GM21360 (cell line): ENCODE data around the gene POLR2M.

Source experiments
- ATAC-seq: cut with Tn5 transposase; IDR thresholded peaks from one replicate; pipeline ENCODE4 v1.9.1; 2021; ENCODE audit warnings: mild to moderate bottlenecking, moderate library complexity; ENCODE audit not compliant: unreplicated experiment

Gene POLR2M

DNA sequence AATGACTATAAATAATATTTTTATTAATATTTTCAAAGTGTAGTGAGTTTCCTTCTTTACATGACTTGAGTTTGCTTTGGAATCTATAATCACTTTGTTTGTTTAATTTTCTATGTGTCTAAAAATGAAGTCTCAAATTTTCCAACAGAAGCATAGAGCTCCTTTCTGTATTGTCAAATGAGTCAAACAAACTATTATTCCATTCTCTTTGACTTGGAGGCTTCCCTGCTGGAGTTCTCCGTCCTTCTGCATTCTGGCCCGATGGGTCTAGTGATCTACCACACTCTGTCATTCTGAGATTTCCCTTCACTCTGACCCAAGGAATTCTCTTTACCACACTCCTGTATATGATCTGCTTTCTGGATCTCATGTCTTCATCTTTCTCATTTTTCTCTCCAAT, 30.1 kb downstream of the POLR2M start:
- ATAC-seq: no peak

GRCh38 chr15:57738734-57739237, 32.3 kb downstream of the POLR2M start:
- ATAC-seq: no peak

- no peak for ATAC-seq
These were observed 33.5 kb downstream of the POLR2M start for GRCh38 chr15:57740048-57740447.

DNA sequence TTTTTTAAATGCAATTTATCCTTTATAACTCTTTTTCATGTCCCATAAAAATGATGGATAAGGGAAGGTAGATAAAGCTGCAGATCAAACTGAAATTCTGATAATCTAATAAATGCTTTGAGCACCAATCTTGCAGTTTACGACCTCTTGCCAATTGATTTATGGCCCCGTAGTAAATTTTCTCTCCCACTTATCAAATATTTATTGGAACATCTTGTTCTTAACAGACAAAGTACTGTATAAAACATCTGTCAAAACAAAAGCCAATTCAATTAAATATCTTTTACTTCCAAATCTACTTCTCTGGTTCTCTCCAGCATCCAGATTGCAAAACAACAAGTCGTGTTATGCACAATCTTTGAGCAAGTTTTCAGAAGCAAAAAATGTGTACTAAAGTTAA, 34.6 kb downstream of the POLR2M start:
- no peak for ATAC-seq

GRCh38 chr15:57743424-57743823, 36.9 kb downstream of the POLR2M start:
- no peak for ATAC-seq

DNA sequence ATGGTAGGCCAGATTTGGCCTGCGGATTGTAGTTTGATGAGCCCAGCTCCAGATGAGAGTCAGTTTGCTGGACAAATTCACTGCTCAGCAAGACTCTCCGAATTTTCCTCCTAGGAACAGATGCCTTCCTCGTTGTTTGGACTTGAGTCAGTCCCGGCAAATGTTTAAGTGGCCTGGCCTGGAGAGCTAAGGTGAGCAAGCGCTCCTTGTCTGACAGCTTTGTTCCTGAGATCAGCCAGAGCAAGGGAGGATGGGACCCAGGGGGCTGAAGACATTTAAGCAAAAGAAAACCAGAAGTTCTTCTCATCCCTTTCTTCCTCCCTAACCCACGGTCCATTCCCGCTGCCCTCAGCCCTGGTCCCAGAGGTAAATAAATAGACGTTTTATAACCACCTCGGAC, 40.3 kb downstream of the POLR2M start:
- ATAC-seq: no peak

- ATAC-seq: no peak
These were observed 40.8 kb downstream of the POLR2M start for GRCh38 chr15:57747206-57747896.

- ATAC-seq: no peak
These were observed 44.8 kb downstream of the POLR2M start for GRCh38 chr15:57751177-57751800.

GRCh38 chr15:57752436-57752835, 45.9 kb downstream of the POLR2M start:
- ATAC-seq: no peak

- no peak for ATAC-seq
These were observed 46.3 kb downstream of the POLR2M start for GRCh38 chr15:57752840-57753239.

DNA sequence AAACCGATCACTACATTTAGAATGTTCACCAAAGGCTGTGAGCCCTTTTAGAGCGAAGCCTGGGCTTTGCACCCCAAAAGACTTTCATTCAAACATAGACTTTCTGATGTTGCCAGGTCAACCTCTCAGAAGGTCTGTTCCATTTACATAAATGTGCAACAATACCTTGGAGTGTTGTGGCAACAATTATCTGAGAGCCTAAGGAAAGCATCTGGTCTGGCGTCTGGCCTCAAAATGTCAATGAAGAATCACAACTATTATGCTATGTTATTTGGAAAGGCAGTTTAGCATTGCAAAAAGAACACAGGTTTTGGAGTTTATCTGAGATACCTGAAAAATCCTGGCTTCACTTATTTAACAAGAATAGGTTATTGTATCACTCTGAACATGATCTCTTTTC, 50.0 kb downstream of the POLR2M start:
- no peak for ATAC-seq

GRCh38 chr15:57758560-57758959, 52.0 kb downstream of the POLR2M start:
- no peak for ATAC-seq

DNA sequence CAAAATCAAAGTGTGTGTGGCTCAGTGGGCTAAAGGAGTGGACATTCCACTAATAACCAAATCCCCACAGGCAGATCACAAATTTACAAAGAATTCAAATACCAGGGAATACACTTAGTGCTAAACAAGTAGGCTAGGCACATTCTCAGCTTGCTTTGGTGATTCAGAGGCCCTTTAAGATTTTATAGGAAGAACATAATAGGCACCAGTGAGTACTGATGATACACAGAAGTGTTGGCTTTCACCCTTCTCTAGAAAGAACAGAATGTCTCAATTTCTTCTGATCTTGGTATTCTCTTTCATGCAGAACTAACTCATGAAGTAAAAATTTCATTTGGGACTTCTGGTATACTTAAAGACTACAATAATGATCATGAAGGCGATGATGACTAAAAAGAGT, 55.0 kb downstream of the POLR2M start:
- ATAC-seq: no peak

GRCh38 chr15:57762302-57762701, 55.8 kb downstream of the POLR2M start:
- no peak for ATAC-seq

GRCh38 chr15:57763176-57763964, 56.9 kb downstream of the POLR2M start:
- no peak for ATAC-seq
